Measurements from ENCODE around the gene ATOX1. TPM values are rescaled to one million over a fixed set of nuclear protein-coding genes. Genes with fewer than 3 reads are reported as not detected.

Gene ATOX1
- total and polyA plus RNA-seq, 2 of the 8 experiments (the other 6 are each of a cell fraction or from before 2014, with no cell fraction given): 79.9 to 232 TPM

GRCh38 chr5:151771259-151772028 lies 13.0 kb upstream of the ATOX1 start, which contains the start of gene G3BP1:
Gene G3BP1, plus strand, starts transcription at chr5:151771954. Its CDS starts 14,667 bp downstream, at chr5:151786621.
- Histone ChIP-seq H3K4me2 (ENCODE audit: insufficient read depth in 1 of 2, low read depth in 2 of 2, low read length in 2 of 2) (peak within 1 kb of the TSS; percentile 86 to 90), H3K23ac (ENCODE audit: insufficient read length) (no peak within 1 kb of the TSS), H2BK5ac (ENCODE audit: low read depth, low read length) (peak within 1 kb of the TSS; percentile 98), H4K8ac (ENCODE audit: extremely low read depth, insufficient read depth, low read length) (peak within 1 kb of the TSS; percentile 99), H3K9ac (replicated peaks in 1 of 4; ENCODE audit: extremely low read depth in 1 of 4, low read depth in 3 of 4, low read length in 3 of 4) (peak within 1 kb of the TSS; percentile 94 to 97 (median 96)), H3K4me1 (replicated peaks in 1 of 4; ENCODE audit: control insufficient read depth in 3 of 4, insufficient read depth in 4 of 4, low read length in 3 of 4) (peaks cover 1 to 11% (median 5%) of the 10 kb centered on the region in 4 experiments; a peak in 5 of 7 replicates), H3K56ac (replicated peaks; ENCODE audit: insufficient read length, low read depth, low read length) (peak within 1 kb of the TSS; percentile 81), H3K23me2 (ENCODE audit: low read depth, low read length) (peaks cover 5% of the 10 kb centered on the region), H3K4ac (replicated peaks; ENCODE audit: insufficient read length, low read depth, low read length) (peak within 1 kb of the TSS; percentile 95), H4K91ac (replicated peaks; ENCODE audit: insufficient read length, low read length) (peak within 1 kb of the TSS; percentile 97), H4K20me1 (replicated peaks in 1 of 2; ENCODE audit: control insufficient read depth in 1 of 2, insufficient read depth in 2 of 2, low read length in 2 of 2) (peaks cover 26 to 33% of the 10 kb centered on the region in 2 experiments), H3K27ac (ENCODE audit: low read depth, low read length) (peak within 1 kb of the TSS; percentile 90), H3K4me3 (ENCODE audit: extremely low read depth in 1 of 4, insufficient read depth in 2 of 4, low read depth in 3 of 4, low read length in 4 of 4) (peak within 1 kb of the TSS; percentile 79 to 99 (median 98)), H4K5ac (ENCODE audit: insufficient read length, low read depth, low read length) (peak within 1 kb of the TSS; percentile 96), H3K27me3 (replicated peaks in 1 of 4; ENCODE audit: control insufficient read depth in 3 of 4, extremely low read depth in 1 of 4, insufficient read depth in 3 of 4, low read length in 3 of 4) (no peaks in the 10 kb centered on the region), H3K79me2 (ENCODE audit: control insufficient read depth in 1 of 2, insufficient read depth in 2 of 2, low read length in 2 of 2) (peaks cover 40 to 47% of the 10 kb centered on the region in 2 experiments), H2AK5ac (ENCODE audit: low read depth, low read length) (0 out of 2 replicates have a peak within 1 kb of the TSS, but pooled peaks have one; percentile 45), H2BK120ac (replicated peaks; ENCODE audit: low read depth, low read length) (peak within 1 kb of the TSS; percentile 90), H3K79me1 (ENCODE audit: low read depth, low read length) (no peaks in the 10 kb centered on the region), H3K18ac (ENCODE audit: extremely low read depth, low read length) (peak within 1 kb of the TSS; percentile 100), H2BK20ac (ENCODE audit: low read length) (no peak within 1 kb of the TSS), H2BK15ac (ENCODE audit: low read length) (no peak within 1 kb of the TSS; the same call in 1 of the 2 replicates), H2BK12ac (ENCODE audit: low read depth, low read length) (peak within 1 kb of the TSS; percentile 40; the same call in 1 of the 2 replicates), H3K9me3 (ENCODE audit: insufficient read depth in 2 of 2, low read depth in 1 of 2, low read length in 1 of 2) (no peaks in the 10 kb centered on the region), H3K14ac (ENCODE audit: insufficient read length) (no peak within 1 kb of the TSS), H3K36me3 (ENCODE audit: control insufficient read depth in 2 of 4, insufficient read depth in 4 of 4, low read length in 3 of 4) (peaks cover 0 to 5% (median 0%) of the 10 kb centered on the region in 4 experiments; a peak in 1 of 8 replicates), H2AFZ (ENCODE audit: low read length) (no peak within 1 kb of the TSS; the same call in 1 of the 2 replicates)
- FAIRE-seq (peak; percentile 97), DNase-seq (ENCODE audit: low read depth in 1 of 2, low spot score in 2 of 2) (peak; percentile 98 to 100)
- POLR2A ChIA-PET (ENCODE audit: partially characterized antibody): interaction anchor here (0.5 to 6.7 kb wide), 26 partner anchors 10 to 1212 kb away, joined by 3 to 182 read pairs (median 4); partner anchors contain the start of genes ATOX1, GLRA1, GM2A and SPARC
- CTCF ChIA-PET (ENCODE audit: partially characterized antibody): interaction anchor here (0.8 to 3.1 kb wide), 6 partner anchors 11 to 101 kb away, joined by 3 to 12 read pairs (median 3); no protein-coding TSS in a partner anchor
- WGBS, 2 experiments (ENCODE audit: extremely low coverage in 1 of 2, insufficient coverage in 1 of 2, insufficient read length in 1 of 2, insufficient replicate concordance in 2 of 2, low coverage in 1 of 2, low lambda C conversion rate in 2 of 2, missing lambda C conversion rate in 1 of 2): 1% methylated on average over 48 of the region's 49 CpGs; no CpG with 5 or more reads in 1 of the 2 experiments
- TF ChIP-seq EP300 (IDR thresholded peaks at IDR 0.05; ENCODE audit: borderline replicate concordance in 1 of 2, low read depth in 2 of 2, low read length in 2 of 2) (no peak), POLR2AphosphoS5 (IDR thresholded peaks at IDR 0.05; ENCODE audit: low read depth, low read length) (peak; percentile 99), TAF7 (optimal IDR thresholded peaks at IDR 0.05; ENCODE audit: borderline replicate concordance, low read depth, low read length) (peak; percentile 95), BACH1 (IDR thresholded peaks at IDR 0.05; ENCODE audit: low read length) (peak; percentile 81), SP4 (IDR thresholded peaks at IDR 0.05; ENCODE audit: low read length) (peak; percentile 88), CHD2 (IDR thresholded peaks at IDR 0.05; ENCODE audit: low read length) (peak; percentile 94), NRF1 (IDR thresholded peaks at IDR 0.05; ENCODE audit: low read depth, low read length) (no peak), CREB1 (IDR thresholded peaks at IDR 0.05) (peak; percentile 80), SAP30 (IDR thresholded peaks at IDR 0.05; ENCODE audit: insufficient read depth, insufficient replicate concordance, low read length) (no peak), TAF1 (IDR thresholded peaks at IDR 0.05; ENCODE audit: low read depth, low read length) (peak; percentile 92), SP2 (IDR thresholded peaks at IDR 0.05; ENCODE audit: low read length) (peak; percentile 95)

Data from H1 (cell line).